Measurements from ENCODE around the gene SERINC3.
A peak's percentile ranks its signal among the peaks of the same experiment; 100 is the strongest.

The SERINC3 gene

GRCh38 chr20:44532259-44532980 lies 10.6 kb upstream of the SERINC3 start:
- DNase-seq, result peak; percentile 29

- DNase-seq, result no peak
Measured at GRCh38 chr20:44528309-44528708, 6.4 kb upstream of the SERINC3 start.

GRCh38 chr20:44527716-44528199 lies 5.9 kb upstream of the SERINC3 start:
- DNase-seq, result no peak

GRCh38 chr20:44526129-44526528 lies 4.3 kb upstream of the SERINC3 start:
- peak; percentile 71 for DNase-seq

DNA sequence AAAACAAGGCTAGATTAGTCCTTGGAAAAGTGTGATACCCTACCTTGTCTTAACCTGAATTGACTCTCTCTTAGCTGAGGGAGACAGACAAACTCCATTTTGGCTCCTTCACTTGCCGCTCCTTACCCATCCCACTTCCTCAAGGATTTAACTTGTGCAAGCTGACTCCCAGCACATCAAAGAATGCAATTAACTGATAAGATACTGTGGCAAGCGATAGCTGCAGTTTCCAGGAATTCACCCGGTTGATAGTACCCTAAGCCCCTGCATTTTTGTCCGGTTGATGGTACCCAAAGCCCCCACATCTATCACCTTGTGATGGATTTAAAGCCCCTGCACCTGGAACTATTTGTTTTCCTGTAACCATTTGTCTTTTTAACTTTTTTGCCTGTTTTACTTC lies 1.9 kb upstream of the SERINC3 start:
- DNase-seq, result no peak

DNA sequence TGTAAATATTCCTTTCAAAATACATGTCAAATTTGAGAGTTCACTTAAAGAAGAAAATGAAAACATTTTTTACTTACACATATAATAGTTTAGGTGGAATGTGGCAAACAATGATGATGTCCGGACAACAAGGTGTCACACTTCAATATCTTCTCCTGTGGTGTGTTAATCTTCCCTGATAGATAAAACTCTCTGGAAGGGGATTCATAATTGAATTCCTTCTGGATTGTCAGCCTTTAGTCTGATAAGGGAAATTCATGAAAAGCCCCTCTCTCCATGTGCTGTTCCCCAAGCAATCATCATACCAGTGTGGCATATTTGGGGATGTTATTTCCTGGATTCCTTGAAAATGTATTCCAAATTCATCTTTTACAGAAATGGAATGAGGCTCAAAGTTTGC lies 971 bp upstream of the SERINC3 start:
- no peak for DNase-seq

DNA sequence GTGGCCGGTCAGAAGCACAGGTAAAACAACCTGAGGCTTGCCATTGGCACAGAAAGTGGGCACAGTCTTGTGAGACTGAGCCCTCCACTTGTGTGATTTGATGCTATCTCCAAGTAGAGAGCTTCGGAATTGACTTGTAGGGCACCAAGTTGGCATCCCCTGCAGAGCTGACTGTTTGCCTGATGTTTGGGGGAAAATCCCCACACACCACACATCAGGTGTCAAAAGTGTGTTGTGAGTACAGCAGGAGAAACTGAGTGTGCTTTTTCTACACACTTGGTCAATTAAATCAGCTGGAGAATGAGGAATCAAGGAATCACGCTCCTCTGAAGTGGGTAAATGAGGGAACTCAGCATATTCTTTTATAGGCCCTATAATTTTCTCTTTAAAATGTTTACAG lies 989 bp downstream of the SERINC3 start:
- DNase-seq, result no peak

DNA sequence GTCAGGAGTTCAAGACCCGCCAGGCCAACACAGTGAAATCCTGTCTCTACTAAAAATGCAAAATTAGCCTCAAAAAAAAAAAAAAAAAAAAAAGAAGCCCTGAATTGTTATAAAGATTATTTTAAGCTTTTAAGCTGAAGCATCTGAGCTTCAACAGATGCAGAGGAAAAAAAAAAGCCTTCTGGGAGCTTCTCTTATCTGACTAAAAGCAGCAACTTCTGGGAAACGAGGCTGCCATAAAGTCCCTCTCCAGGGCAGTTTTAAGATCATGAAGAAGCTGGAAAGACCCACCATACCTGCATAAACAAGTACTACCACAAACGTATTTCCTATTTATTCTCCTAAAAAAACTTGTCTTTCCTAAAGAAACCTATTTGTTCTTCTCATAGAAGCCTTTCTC lies 3.6 kb downstream of the SERINC3 start:
- DNase-seq, result no peak

DNA sequence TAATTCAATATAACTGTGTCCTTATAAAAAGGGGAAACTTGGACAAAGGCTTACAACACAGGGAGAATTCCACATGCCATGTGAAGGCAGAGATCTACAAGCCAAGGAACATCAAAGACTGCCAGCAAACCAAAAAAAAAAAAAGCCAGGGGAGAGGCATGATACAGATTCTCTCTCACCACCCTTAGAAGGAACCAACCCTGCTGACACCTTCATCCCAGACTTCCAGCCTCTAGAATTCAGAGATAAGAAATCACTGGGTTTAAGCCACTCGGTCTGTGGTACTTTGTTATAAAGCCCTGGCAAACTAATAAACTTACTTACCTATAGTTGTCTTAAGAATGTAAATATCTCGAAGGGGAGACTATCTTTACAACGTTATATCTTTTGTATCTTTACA lies 4.4 kb downstream of the SERINC3 start:
- DNase-seq, result no peak

GRCh38 chr20:44516491-44516890 lies 5.4 kb downstream of the SERINC3 start:
- no peak for DNase-seq

GRCh38 chr20:44513871-44514270 lies 8.0 kb downstream of the SERINC3 start:
- DNase-seq, result no peak

- DNase-seq, result no peak
Measured at GRCh38 chr20:44509762-44510161, 12.1 kb downstream of the SERINC3 start.

GRCh38 chr20:44504402-44505307 lies 17.2 kb downstream of the SERINC3 start:
- DNase-seq, result no peak

- DNase-seq, result no peak
Measured at GRCh38 chr20:44502968-44503367, 18.9 kb downstream of the SERINC3 start.

GRCh38 chr20:44501448-44501847 lies 20.4 kb downstream of the SERINC3 start:
- DNase-seq, result peak; percentile 97

GRCh38 chr20:44500221-44500620 lies 21.6 kb downstream of the SERINC3 start:
- no peak for DNase-seq

DNA sequence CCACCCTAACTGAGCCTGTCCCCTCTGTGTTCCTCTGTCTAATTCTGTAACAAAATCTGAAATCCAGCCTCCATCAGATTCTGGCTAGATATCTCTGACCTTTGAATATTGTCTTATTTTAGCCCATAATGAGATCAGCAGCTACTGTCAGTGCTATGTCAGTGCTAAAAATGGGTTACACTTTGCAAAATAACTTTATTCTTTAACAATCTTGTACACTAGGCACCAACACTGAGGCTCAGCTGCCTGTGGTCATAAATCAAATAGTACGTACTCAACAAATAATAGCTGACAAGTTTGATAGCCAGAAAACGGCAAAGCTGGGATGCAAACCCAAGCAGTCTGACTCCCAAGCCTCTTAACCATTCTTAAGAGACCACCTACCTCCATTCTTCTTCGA lies 24.1 kb downstream of the SERINC3 start:
- DNase-seq, result no peak

DNA sequence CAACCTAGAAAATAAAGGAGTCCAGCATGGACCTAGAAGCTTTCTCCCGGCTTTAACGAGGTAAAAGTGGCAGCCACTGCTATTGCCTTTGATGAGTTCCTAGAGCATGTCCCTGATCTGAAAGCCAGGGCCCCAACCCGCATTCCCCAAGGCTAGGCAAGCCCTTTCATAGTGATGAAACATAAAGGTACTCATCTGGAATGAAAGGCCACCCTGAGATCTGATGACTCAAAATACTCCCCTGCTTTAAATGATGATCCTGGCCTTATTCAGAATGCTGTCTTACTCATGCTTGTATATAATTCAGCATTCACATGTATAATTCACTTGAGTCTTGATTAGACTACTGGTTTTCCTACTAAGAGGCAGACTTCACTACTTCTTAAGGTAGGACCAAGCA lies 24.9 kb downstream of the SERINC3 start:
- peak; percentile 94 for DNase-seq

- DNase-seq, result peak; percentile 97
Measured at GRCh38 chr20:44495802-44496481, 25.9 kb downstream of the SERINC3 start.

DNA sequence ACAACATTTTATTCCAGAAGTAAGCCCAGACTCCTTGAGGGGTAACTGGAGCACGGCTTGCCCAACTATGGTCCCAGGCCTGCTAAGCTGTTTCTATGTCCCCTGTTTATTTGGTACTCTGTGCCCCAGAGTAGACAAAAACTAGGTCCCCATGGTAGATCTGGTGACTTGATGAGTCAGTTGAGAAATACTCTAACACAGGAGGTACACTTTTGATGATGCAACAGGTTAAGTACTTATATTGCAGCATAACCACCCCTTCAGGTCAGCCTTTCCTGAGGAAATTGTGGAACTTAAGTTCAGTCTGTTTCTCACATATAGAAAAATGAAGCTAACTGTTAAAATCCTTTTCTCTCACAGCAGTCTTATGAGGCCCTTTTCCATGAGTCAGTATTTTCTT lies 26.6 kb downstream of the SERINC3 start:
- DNase-seq, result peak; percentile 72

DNA sequence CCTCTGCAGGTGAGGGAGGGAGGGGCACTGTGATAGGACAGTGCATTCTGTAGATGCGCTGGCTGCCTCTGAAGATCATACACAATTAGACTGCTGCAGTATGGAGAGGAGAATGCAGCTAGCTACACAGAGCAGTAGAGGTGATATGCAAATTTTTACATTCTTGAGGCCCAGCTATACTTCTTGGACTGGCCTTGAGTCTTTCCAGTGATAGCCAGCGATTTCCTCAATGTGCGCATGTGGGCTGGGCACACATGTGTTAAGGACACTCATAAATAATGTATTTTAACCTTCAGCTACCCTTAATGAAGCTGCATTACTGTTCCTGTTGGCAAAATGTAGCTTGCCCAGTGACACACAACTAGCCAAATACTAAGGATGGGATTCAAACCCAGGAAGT lies 27.2 kb downstream of the SERINC3 start:
- DNase-seq, result no peak

DNA sequence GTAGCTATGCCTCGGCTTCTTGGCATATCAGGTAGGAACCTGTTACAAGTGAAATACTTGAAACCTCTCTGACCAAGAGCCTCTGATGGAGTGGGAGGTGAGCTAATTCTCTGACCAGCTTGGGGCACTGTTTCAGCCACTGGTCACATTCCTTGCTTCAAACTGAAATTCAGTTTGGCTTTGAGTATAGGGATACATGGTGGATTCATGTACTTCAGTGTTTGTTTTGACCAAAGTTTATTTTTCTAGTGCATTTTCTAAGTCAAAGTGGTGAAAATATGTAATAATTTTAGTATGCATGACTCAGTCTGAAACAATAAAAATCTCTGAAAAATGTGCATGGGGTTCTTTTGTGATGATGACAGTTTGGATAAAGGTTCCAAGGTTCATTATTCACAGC lies 27.6 kb downstream of the SERINC3 start:
- DNase-seq, result peak; percentile 88

- DNase-seq, result peak; percentile 75
Measured at GRCh38 chr20:44491635-44492395, 30.1 kb downstream of the SERINC3 start.
